Measurements from ENCODE around the gene ACSM4. TPM values are rescaled to one million over a fixed set of nuclear protein-coding genes. Genes with fewer than 3 reads are reported as not detected.

The ACSM4 gene
- total RNA-seq, 1 donor from 2014 or later = not detected

DNA sequence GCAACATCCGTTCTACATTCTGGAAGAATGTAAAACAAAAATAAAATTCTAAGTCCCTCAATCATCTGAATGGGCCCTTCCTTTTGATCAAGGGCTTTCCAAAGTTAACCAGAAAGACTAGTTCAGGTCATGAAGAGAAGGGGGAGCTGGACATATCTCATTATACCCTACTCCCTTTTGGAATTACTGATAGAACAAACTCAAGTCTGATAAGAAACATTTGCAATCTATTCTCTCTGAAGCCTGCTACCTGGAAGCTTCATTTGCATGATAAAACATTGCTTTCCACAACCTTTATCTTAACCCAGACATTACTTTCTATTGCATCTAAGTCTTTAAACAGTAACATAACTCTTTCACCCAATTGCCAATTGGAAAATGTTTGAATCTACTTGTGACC is 8.3 kb upstream of the ACSM4 start:
- H3K36me3 ChIP-seq (ENCODE audit: control insufficient read depth, insufficient read depth, low read length) = no peaks in the 10 kb centered on the region
- no peak overlapping the region for H3K4me3 ChIP-seq (ENCODE audit: low read depth, low read length)
- DNase-seq (ENCODE audit: low read depth) = no peak
- TF ChIP-seq, protein P1, sequence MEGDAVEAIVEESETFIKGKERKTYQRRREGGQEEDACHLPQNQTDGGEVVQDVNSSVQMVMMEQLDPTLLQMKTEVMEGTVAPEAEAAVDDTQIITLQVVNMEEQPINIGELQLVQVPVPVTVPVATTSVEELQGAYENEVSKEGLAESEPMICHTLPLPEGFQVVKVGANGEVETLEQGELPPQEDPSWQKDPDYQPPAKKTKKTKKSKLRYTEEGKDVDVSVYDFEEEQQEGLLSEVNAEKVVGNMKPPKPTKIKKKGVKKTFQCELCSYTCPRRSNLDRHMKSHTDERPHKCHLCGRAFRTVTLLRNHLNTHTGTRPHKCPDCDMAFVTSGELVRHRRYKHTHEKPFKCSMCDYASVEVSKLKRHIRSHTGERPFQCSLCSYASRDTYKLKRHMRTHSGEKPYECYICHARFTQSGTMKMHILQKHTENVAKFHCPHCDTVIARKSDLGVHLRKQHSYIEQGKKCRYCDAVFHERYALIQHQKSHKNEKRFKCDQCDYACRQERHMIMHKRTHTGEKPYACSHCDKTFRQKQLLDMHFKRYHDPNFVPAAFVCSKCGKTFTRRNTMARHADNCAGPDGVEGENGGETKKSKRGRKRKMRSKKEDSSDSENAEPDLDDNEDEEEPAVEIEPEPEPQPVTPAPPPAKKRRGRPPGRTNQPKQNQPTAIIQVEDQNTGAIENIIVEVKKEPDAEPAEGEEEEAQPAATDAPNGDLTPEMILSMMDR (IDR thresholded peaks at IDR 0.05; ENCODE audit: insufficient read depth, low read length, poor library complexity, severe bottlenecking) = no peak
- no peaks in the 10 kb centered on the region for H3K27me3 ChIP-seq (ENCODE audit: control insufficient read depth, insufficient read depth, low read length)

DNA sequence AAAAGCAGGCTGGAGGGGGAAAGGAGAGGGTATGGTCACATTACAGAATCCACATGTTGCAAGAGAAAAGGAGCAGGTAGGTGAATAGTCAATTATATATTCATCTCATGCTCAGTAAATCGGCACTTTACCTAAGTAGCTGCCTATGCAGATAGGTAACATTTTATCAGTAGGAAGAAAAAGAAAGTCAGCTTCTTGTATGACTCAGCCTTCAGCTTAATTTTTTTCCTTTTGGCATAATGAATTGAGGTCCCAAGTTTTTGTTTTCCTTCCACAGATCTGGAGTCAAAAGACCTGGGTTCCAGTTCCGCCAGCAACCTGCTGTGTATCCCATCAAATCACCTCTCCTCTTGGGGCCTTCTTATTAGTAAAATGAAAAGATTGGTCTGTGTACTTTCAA is 6.0 kb upstream of the ACSM4 start:
- DNase-seq (ENCODE audit: low read depth) = no peak
- no peaks in the 10 kb centered on the region for H3K36me3 ChIP-seq (ENCODE audit: control insufficient read depth, insufficient read depth, low read length)
- H3K27me3 ChIP-seq (ENCODE audit: control insufficient read depth, insufficient read depth, low read length) = no peaks in the 10 kb centered on the region
- no peak overlapping the region for H3K4me3 ChIP-seq (ENCODE audit: low read depth, low read length)
- TF ChIP-seq, protein P1 (IDR thresholded peaks at IDR 0.05; ENCODE audit: insufficient read depth, low read length, poor library complexity, severe bottlenecking) = no peak

DNA sequence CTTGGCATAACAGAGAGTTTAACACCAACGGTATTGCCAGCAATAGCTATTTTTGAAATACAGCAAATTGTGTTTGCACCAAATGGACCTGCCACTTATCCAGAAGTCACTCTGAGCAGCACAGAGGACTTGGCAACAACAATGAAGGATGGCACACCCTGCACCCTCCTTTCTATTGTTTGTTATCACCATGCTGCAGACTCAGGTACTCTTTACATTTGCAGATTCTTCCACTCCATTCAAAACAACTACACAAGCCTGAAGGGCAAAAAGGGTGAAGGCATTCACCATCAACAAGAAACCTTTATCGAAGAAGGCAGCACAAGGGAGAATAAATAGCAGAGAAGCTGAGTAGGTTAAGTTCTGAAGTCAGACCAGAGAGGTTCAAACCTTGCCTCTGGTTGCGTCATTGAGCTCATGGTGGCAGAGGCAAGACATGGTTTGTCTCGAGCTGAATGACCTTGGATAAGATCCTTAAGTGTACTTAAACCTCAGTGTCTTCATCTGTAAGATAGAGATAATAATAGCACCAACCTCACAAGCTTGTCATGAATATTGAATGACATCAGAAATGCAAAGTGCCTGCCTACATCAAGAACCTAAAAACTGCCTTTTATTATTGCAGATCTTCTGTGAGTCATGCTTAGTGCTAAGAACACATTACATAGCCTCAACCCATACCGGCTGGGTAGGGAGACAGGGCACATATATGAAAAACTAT is 1.4 kb upstream of the ACSM4 start:
- Histone ChIP-seq H3K36me3 (ENCODE audit: control insufficient read depth, insufficient read depth, low read length) (no peaks in the 10 kb centered on the region), H3K27me3 (ENCODE audit: control insufficient read depth, insufficient read depth, low read length) (no peaks in the 10 kb centered on the region), H3K4me3 (ENCODE audit: low read depth, low read length) (no peak overlapping the region)
- no peak for DNase-seq (ENCODE audit: low read depth)
- TF ChIP-seq, protein P1 (IDR thresholded peaks at IDR 0.05; ENCODE audit: insufficient read depth, low read length, poor library complexity, severe bottlenecking) = no peak

DNA sequence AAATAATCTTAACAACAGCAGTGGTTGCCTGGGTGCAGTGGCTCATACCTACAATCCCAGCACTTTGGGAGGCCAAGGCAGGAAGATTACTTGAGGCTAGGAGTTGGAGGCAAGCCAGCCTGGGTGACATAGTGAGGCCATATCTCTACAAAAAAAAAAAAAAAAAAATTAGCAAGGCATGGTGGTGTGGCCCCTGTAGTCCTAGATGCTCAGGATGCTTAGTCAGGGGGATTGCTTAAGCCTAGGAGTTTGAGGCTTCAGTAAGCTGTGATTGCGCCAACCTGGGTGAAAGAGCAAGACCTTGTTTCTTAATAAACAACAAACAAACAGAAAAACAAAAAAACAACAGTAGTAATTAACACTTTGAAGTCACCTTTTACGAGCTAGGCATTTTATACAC is 642 bp upstream of the ACSM4 start:
- TF ChIP-seq, protein P1 (IDR thresholded peaks at IDR 0.05; ENCODE audit: insufficient read depth, low read length, poor library complexity, severe bottlenecking) = no peak
- Histone ChIP-seq H3K4me3 (ENCODE audit: low read depth, low read length) (no peak overlapping the region), H3K27me3 (ENCODE audit: control insufficient read depth, insufficient read depth, low read length) (no peaks in the 10 kb centered on the region), H3K36me3 (ENCODE audit: control insufficient read depth, insufficient read depth, low read length) (no peaks in the 10 kb centered on the region)
- no peak for DNase-seq (ENCODE audit: low read depth)

DNA sequence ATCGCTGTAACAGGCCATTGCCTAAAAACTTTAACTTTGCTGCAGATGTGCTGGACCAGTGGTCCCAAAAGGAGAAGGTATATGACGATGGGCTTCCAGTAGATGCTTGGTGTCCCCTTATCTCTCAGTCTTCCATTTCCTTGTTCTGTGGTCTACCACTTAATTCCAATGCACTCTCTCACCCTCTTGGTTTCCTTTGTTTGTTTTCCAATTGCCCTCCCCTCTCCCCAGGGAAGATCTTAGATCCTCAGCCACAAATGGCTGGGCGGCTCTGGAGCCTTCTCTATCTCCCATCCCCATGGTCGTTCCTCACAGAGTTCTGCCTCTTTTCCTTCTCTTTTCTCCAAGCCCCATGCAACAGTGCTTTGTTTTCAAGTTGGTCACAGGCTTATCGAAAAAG is 584 bp downstream of the ACSM4 start:
- no peak overlapping the region for H3K4me3 ChIP-seq (ENCODE audit: low read depth, low read length)
- TF ChIP-seq, protein P1 (IDR thresholded peaks at IDR 0.05; ENCODE audit: insufficient read depth, low read length, poor library complexity, severe bottlenecking) = no peak

DNA sequence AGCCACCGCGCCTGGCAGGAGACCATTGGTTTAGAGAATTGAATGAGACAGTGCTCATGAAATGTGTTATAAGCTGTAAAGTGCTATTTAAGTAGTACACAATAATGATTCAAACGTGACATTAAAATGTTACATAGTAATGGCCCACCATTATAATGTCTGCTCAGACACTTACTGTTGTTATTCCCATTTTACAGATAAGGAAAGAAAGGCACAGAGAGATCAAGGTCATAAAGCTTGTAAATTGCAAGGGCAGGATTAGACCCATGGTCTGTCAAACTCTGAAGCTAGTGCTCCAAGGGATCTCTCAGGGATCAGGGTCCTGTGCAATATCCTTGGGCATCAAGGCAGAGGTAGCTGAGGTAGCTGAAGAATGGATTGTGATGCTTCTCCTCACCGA is 6.2 kb downstream of the ACSM4 start:
- DNase-seq (ENCODE audit: low read depth) = no peak
- TF ChIP-seq, protein P1 (IDR thresholded peaks at IDR 0.05; ENCODE audit: insufficient read depth, low read length, poor library complexity, severe bottlenecking) = no peak
- H3K4me3 ChIP-seq (ENCODE audit: low read depth, low read length) = no peak overlapping the region
- no peaks in the 10 kb centered on the region for H3K36me3 ChIP-seq (ENCODE audit: control insufficient read depth, insufficient read depth, low read length)
- H3K27me3 ChIP-seq (ENCODE audit: control insufficient read depth, insufficient read depth, low read length) = no peaks in the 10 kb centered on the region

More for the DNA sequence above, 584 bp downstream of the ACSM4 start:
- no peaks in the 10 kb centered on the region for H3K36me3 ChIP-seq (ENCODE audit: control insufficient read depth, insufficient read depth, low read length)
- H3K27me3 ChIP-seq (ENCODE audit: control insufficient read depth, insufficient read depth, low read length) = no peaks in the 10 kb centered on the region
- no peak for DNase-seq (ENCODE audit: low read depth)
